Nephron progenitor cell (in vitro differentiated cells): ENCODE results near the gene UBA7.
"Not testable (repeated sequence)": the region's sequence is repeated elsewhere in the genome, so short reads cannot be mapped to it uniquely, and the experiment has no call there.

Experiments
- DNase-seq: peaks from one replicate; pipeline ENCODE4 v3.0.0; 2021
- H3K27ac Mint-ChIP-seq: 2 replicates; pipeline ENCODE4 v1.8.0; 2021; ENCODE audit warnings: mild to moderate bottlenecking, moderate library complexity, mixed read lengths
- H3K27me3 Mint-ChIP-seq: 2 replicates; pipeline ENCODE4 v1.8.0; 2021; ENCODE audit warnings: mild to moderate bottlenecking, low read depth, mixed read lengths; ENCODE audit not compliant: poor library complexity
- H3K36me3 Mint-ChIP-seq: 2 replicates; pipeline ENCODE4 v1.8.0; 2021; ENCODE audit warnings: low read depth, mixed read lengths
- H3K4me1 Mint-ChIP-seq: 2 replicates; pipeline ENCODE4 v1.8.0; 2021; ENCODE audit warnings: mixed read lengths
- H3K4me3 Mint-ChIP-seq: 2 replicates; pipeline ENCODE4 v1.8.0; 2021; ENCODE audit warnings: mild to moderate bottlenecking, moderate library complexity, mixed read lengths
- H3K9me3 Mint-ChIP-seq: 2 replicates; pipeline ENCODE4 v1.8.0; 2021; ENCODE audit warnings: mild to moderate bottlenecking, moderate library complexity, mixed read lengths
- CTCF ChIP-seq: fragments of 200-600 bp; sonication (generic); IDR thresholded peaks from 2 replicates; pipeline ENCODE4 v1.5.0; 2021; ENCODE audit warnings: antibody characterized with exemption

Gene UBA7

DNA sequence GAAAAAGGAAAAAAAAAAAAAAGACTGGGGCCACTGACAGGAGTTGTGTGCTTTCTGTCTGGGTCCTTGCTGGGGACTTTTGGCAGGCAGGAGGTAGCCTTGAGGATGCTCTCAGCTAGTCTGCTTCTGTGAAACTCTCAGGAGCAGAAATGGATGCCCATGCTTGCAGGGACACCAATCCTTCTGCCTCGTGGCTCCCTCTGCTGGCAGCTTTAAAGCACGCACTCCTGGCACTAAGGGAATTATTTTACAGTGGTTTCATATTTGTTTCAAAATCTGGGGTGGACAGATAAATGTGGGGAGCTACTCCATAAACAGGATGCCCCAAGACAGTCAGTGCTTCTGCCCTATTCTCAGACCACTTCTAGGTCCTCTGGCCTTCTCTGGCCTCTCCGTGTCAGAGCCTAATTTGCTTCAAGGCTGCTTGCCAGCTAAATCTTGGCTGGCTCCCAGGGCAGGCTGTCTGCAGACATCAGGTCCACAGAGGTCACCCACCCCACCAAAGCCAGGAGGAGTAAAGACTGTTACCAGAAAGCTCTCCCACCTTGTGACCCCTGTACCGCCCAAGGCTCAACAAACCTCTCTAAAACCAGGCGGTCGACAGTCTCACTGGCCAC, 25.5 kb upstream of the UBA7 start:
- H3K27ac Mint-ChIP-seq: no peak overlapping the region
- H3K4me3 Mint-ChIP-seq: no peak overlapping the region
- H3K9me3 Mint-ChIP-seq: no peaks in the 10 kb centered on the region
- peaks cover 2% of the 10 kb centered on the region for H3K27me3 Mint-ChIP-seq
- peaks cover 8% of the 10 kb centered on the region for H3K4me1 Mint-ChIP-seq
- DNase-seq: peak; percentile 81
- H3K36me3 Mint-ChIP-seq: peaks cover 36% of the 10 kb centered on the region
- TF ChIP-seq CTCF: peak; percentile 84

GRCh38 chr3:49831341-49831740, 17.6 kb upstream of the UBA7 start:
- no peaks in the 10 kb centered on the region for H3K27me3 Mint-ChIP-seq
- no peak overlapping the region for H3K4me3 Mint-ChIP-seq
- DNase-seq: no peak
- no peaks in the 10 kb centered on the region for H3K9me3 Mint-ChIP-seq
- no peaks in the 10 kb centered on the region for H3K4me1 Mint-ChIP-seq
- TF ChIP-seq CTCF: no peak
- peak overlapping the region; percentile 31 for H3K27ac Mint-ChIP-seq
- peaks cover 36% of the 10 kb centered on the region for H3K36me3 Mint-ChIP-seq

- Mint-ChIP-seq H3K9me3 (no peaks in the 10 kb centered on the region), H3K4me3 (no peak overlapping the region), H3K36me3 (peaks cover 7% of the 10 kb centered on the region), H3K27ac (peak overlapping the region; percentile 62), H3K27me3 (no peaks in the 10 kb centered on the region), H3K4me1 (no peaks in the 10 kb centered on the region)
- no peak for DNase-seq
- TF ChIP-seq CTCF: no peak
Observed at GRCh38 chr3:49826016-49826415, 12.3 kb upstream of the UBA7 start.

GRCh38 chr3:49823131-49823530, 9.4 kb upstream of the UBA7 start:
- not testable (repeated sequence) for H3K36me3 Mint-ChIP-seq, H3K4me1 Mint-ChIP-seq, H3K4me3 Mint-ChIP-seq, H3K27me3 Mint-ChIP-seq, H3K9me3 Mint-ChIP-seq, DNase-seq
- peak overlapping the region; percentile 5 for H3K27ac Mint-ChIP-seq

DNA sequence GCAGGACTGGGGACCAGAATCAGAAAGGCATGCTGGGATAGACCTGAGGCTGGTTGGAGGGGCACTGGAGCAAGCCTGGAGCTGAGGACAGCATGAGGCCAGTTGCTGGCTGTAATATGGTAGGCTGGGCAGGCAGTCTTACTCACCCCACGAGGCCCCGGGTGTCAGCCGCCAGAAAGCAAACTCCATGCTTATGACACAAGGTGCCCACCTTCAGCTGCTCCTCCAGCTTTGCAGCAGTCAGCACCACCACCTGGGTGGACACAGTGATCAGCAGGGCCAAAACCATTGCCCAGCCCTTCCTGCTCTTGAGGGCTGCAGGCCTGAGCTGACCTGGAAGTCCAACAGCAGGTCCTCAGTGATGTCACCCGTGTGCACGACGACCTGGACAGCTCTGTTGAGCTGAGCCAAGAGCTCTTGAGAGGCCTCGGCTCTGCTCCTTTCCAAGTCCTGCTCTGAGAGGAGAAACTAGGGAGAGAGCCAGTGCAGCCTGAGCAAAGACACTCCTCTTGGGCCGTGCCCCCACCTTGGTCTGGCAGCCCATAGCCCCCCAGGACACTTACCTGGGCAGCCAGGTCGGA, 747 bp downstream of the UBA7 start:
- no peak for TF ChIP-seq CTCF
- DNase-seq: no peak
- H3K27ac Mint-ChIP-seq: no peak overlapping the region
- H3K27me3 Mint-ChIP-seq: peaks cover 3% of the 10 kb centered on the region
- no peaks in the 10 kb centered on the region for H3K36me3 Mint-ChIP-seq
- no peaks in the 10 kb centered on the region for H3K9me3 Mint-ChIP-seq
- peaks cover 18% of the 10 kb centered on the region for H3K4me1 Mint-ChIP-seq
- no peak overlapping the region for H3K4me3 Mint-ChIP-seq

- Mint-ChIP-seq H3K4me3 (peak overlapping the region; percentile 36), H3K9me3 (no peaks in the 10 kb centered on the region), H3K4me1 (peaks cover 55% of the 10 kb centered on the region), H3K36me3 (no peaks in the 10 kb centered on the region), H3K27ac (peak overlapping the region; percentile 97), H3K27me3 (peaks cover 3% of the 10 kb centered on the region)
- peak; percentile 18 for DNase-seq
- no peak for TF ChIP-seq CTCF
Observed at GRCh38 chr3:49807431-49808114, 6.2 kb downstream of the UBA7 start.
